SK-N-SH treated with all-trans-retinoic acid at 6 μM for 48 hours (cell line): ENCODE measurements around the gene ZMYND11.

Experiments
- ATAC-seq: fragments of 200-7000 bp; cut with Tn5 transposase; 3 replicates; pipeline ENCODE4 v1.9.1; 2020; ENCODE audit warnings: mild to moderate bottlenecking, moderate library complexity
- ARNTL ChIP-seq: fragments of 450-650 bp; formaldehyde crosslinking; IDR thresholded peaks from 2 replicates; pipeline ENCODE4 v1.5.0; 2020; ENCODE audit warnings: low read depth, mild to moderate bottlenecking, moderate library complexity, borderline replicate concordance
- BACH2 ChIP-seq: fragments of 250-450 bp; sonication (Bioruptor Pico); IDR thresholded peaks from 2 replicates; pipeline ENCODE4 v1.9.0; 2021; ENCODE audit warnings: mild to moderate bottlenecking, borderline replicate concordance
- CREB5 ChIP-seq: fragments of 250-450 bp; sonication (Bioruptor Pico); IDR thresholded peaks from 2 replicates; pipeline ENCODE4 v1.5.1; 2020; ENCODE audit warnings: low read depth, mild to moderate bottlenecking, moderate library complexity
- ESRRG ChIP-seq: fragments of 250-450 bp; sonication (Bioruptor Pico); IDR thresholded peaks from 2 replicates; pipeline ENCODE4 v1.6.1; 2021; ENCODE audit warnings: mild to moderate bottlenecking
- GLIS3 ChIP-seq: fragments of 250-450 bp; sonication (Bioruptor Pico); IDR thresholded peaks from 2 replicates; pipeline ENCODE4 v1.5.0; 2020; ENCODE audit warnings: mild to moderate bottlenecking, moderate library complexity
- ISL1 ChIP-seq: fragments of 250-450 bp; sonication (Bioruptor Pico); IDR thresholded peaks from 2 replicates; pipeline ENCODE4 v2.1.2; 2022; ENCODE audit warnings: mild to moderate bottlenecking, moderate library complexity
- PATZ1 ChIP-seq: fragments of 250-450 bp; sonication (Bioruptor Pico); IDR thresholded peaks from 2 replicates; pipeline ENCODE4 v1.8.0; 2020; ENCODE audit warnings: mild to moderate bottlenecking, moderate library complexity, borderline replicate concordance
- POU6F1 ChIP-seq: fragments of 250-450 bp; sonication (Bioruptor Pico); IDR thresholded peaks from 2 replicates; pipeline ENCODE4 v1.8.0; 2021; ENCODE audit warnings: low read depth, mild to moderate bottlenecking, moderate library complexity, borderline replicate concordance
- PPARA ChIP-seq: fragments of 250-450 bp; sonication (Bioruptor Pico); IDR thresholded peaks from 2 replicates; pipeline ENCODE4 v1.5.0; 2020; ENCODE audit warnings: mild to moderate bottlenecking, borderline replicate concordance
- RARB ChIP-seq: fragments of 250-450 bp; sonication (Bioruptor Pico); IDR thresholded peaks from 2 replicates; pipeline ENCODE4 v1.8.0; 2021; ENCODE audit warnings: mild to moderate bottlenecking, moderate library complexity
- SNAI2 ChIP-seq: fragments of 250-450 bp; sonication (Bioruptor Pico); IDR thresholded peaks from 2 replicates; pipeline ENCODE4 v1.5.0; 2020; ENCODE audit warnings: mild to moderate bottlenecking, moderate library complexity
- TCF4 ChIP-seq: fragments of 250-450 bp; sonication (Bioruptor Pico); IDR thresholded peaks from 2 replicates; pipeline ENCODE4 v1.8.0; 2021; ENCODE audit warnings: mild to moderate bottlenecking, moderate library complexity, borderline replicate concordance
- TOX ChIP-seq: fragments of 250-450 bp; sonication (Bioruptor Pico); IDR thresholded peaks from 2 replicates; pipeline ENCODE4 v1.8.0; 2021; ENCODE audit warnings: mild to moderate bottlenecking, moderate library complexity, borderline replicate concordance
- TSHZ2 ChIP-seq: fragments of 250-450 bp; sonication (Bioruptor Pico); IDR thresholded peaks from 2 replicates; pipeline ENCODE4 v1.5.0; 2020; ENCODE audit warnings: mild to moderate bottlenecking, moderate library complexity
- ZC3H10 ChIP-seq: fragments of 250-450 bp; sonication (Bioruptor Pico); IDR thresholded peaks from 2 replicates; pipeline ENCODE4 v1.5.1; 2021; ENCODE audit warnings: mild to moderate bottlenecking, moderate library complexity
- ZFP3 ChIP-seq: fragments of 250-450 bp; sonication (Bioruptor Pico); IDR thresholded peaks from 2 replicates; pipeline ENCODE4 v1.5.0; 2020; ENCODE audit warnings: mild to moderate bottlenecking, moderate library complexity
- ZFP30 ChIP-seq: fragments of 450-650 bp; formaldehyde crosslinking; IDR thresholded peaks from 2 replicates; pipeline ENCODE4 v1.5.0; 2022; ENCODE audit warnings: mild to moderate bottlenecking, moderate library complexity
- ZNF565 ChIP-seq: fragments of 450-650 bp; formaldehyde crosslinking; conservative IDR thresholded peaks from 2 replicates; pipeline ENCODE4 v1.5.0; 2020; ENCODE audit warnings: low read depth, mild to moderate bottlenecking, moderate library complexity
- ZNF70 ChIP-seq: fragments of 450-650 bp; formaldehyde crosslinking; IDR thresholded peaks from 2 replicates; pipeline ENCODE4 v1.5.0; 2020; ENCODE audit warnings: mild to moderate bottlenecking, moderate library complexity

The ZMYND11 gene

GRCh38 chr10:112246-112645, 23.0 kb upstream of the ZMYND11 start:
- no peak for TF ChIP-seq ZFP3 (CRISPR knock-in tag)
- TF ChIP-seq, all 23 proteins: peak for 0
- no peak for ATAC-seq

DNA sequence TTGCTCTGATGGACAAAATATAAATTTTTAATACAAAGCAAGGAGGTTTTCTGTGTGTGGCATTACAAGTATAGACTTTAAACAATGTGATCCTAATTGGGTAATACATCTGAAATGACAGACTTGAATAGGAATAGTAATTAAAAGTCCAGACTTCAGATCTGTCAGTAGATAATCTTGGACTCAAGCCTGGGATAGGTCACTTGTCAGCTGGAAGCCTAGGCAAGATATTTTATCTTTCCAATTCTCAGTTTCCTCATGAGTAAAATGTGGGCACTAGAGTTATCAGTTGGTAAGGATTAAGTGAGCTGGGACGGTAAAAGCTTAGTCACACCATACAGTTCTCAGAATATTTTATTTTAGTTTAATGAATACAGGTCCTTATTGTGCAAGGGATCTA, 10.4 kb upstream of the ZMYND11 start:
- no peak for ATAC-seq
- no peak for TF ChIP-seq ZC3H10 (CRISPR knock-in tag)
- no peak for TF ChIP-seq GLIS3
- TF ChIP-seq ISL1 (CRISPR knock-in tag): peak; percentile 57
- no peak for TF ChIP-seq POU6F1 (CRISPR knock-in tag)
- TF ChIP-seq ESRRG (CRISPR knock-in tag): no peak

DNA sequence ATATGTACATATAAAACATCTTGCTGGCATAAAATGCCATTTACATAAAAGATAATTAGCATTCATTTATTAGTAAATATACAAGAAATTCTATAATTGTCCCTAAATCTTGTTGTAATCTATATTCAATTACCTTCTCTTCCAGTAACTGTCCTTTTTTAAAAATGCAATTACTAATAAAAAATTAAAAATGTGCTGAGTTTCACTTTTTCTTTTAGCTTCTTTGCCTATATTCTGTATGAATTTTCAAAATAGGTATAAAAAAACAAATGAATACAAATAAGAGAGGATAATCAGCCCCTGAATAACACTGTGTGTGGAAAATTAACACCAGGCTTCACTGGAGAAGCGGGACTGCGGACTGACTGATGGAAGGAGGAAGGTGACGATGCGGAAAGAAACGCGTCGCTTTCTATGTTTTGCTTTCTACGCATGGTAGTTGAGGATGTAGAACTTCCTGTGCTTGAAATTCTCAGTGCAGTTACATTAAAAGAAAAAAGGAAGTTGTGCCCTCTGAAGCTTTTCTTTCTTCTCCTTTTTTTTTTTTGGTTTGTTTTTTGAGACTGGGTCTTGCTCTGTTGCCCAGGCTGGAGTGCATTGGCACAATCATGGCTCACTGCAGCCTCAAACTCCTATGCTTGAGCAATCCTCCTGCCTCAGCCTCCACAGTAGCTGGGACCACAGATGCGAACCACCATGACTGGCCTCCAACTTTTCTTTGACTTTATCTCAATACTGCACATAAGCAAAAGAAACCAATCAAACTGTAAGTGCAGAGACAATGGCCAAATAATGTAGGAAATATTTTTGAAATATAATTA, 7.4 kb upstream of the ZMYND11 start:
- ATAC-seq: no peak
- TF ChIP-seq ARNTL (CRISPR knock-in tag): no peak
- TF ChIP-seq PATZ1 (CRISPR knock-in tag): no peak
- no peak for TF ChIP-seq ESRRG (CRISPR knock-in tag)
- TF ChIP-seq ZNF70 (CRISPR knock-in tag): no peak
- no peak for TF ChIP-seq POU6F1 (CRISPR knock-in tag)
- TF ChIP-seq TSHZ2 (CRISPR knock-in tag): no peak
- TF ChIP-seq RARB (CRISPR knock-in tag): no peak
- no peak for TF ChIP-seq CREB5
- TF ChIP-seq ISL1 (CRISPR knock-in tag): no peak
- no peak for TF ChIP-seq TCF4 (CRISPR knock-in tag)
- no peak for TF ChIP-seq ZNF565 (CRISPR knock-in tag)
- no peak for TF ChIP-seq ZFP30 (CRISPR knock-in tag)

- peak; percentile 10; the same call in 2 of the 3 replicates for ATAC-seq
- TF ChIP-seq POU6F1 (CRISPR knock-in tag): no peak
- no peak for TF ChIP-seq PPARA (CRISPR knock-in tag)
- no peak for TF ChIP-seq SNAI2 (CRISPR knock-in tag)
- no peak for TF ChIP-seq ARNTL (CRISPR knock-in tag)
- no peak for TF ChIP-seq TCF4 (CRISPR knock-in tag)
- TF ChIP-seq CREB5: no peak
- TF ChIP-seq GLIS3: no peak
- TF ChIP-seq TOX (CRISPR knock-in tag): no peak
- peak; percentile 41; the same call in 1 of the 2 replicates for TF ChIP-seq ZFP30 (CRISPR knock-in tag)
- 0 out of 2 replicates have a peak, but pooled peaks have one; percentile 16 for TF ChIP-seq ISL1 (CRISPR knock-in tag)
- no peak for TF ChIP-seq ZFP3 (CRISPR knock-in tag)
- TF ChIP-seq BACH2 (CRISPR knock-in tag): no peak
Measured at GRCh38 chr10:129810-130209, 5.4 kb upstream of the ZMYND11 start.
